Astrocyte (in vitro differentiated cells and primary cell): ENCODE data around the gene PGLYRP4. TPM values are rescaled to one million over a fixed set of nuclear protein-coding genes. Genes with fewer than 3 reads are reported as not detected.
"Not testable (repeated sequence)": the region's sequence is repeated elsewhere in the genome, so short reads cannot be mapped to it uniquely, and the experiment has no call there.

Experiments used
- DNase-seq: peaks from one replicate; pipeline ENCODE4 v3.0.0-alpha.2; 2010; ENCODE audit warnings: low read depth
- FAIRE-seq: peaks from 2 replicates; lab custom pipeline; 2011; peaks lifted over from hg19 to GRCh38; lab: Jason Lieb, UNC
- H2AFZ ChIP-seq: 2 replicates; pipeline ENCODE4 v1.6.0; 2012; ENCODE audit warnings: low read depth, low read length, inconsistent platforms
- H3K27ac ChIP-seq: 2 replicates; pipeline ENCODE4 v1.5.1; 2011; ENCODE audit warnings: low read depth, low read length, inconsistent platforms
- H3K27me3 ChIP-seq: 2 replicates; pipeline ENCODE4 v1.6.0; 2011; ENCODE audit warnings: low read length, inconsistent platforms; ENCODE audit not compliant: insufficient read depth
- H3K36me3 ChIP-seq: 2 replicates; pipeline ENCODE4 v1.5.1; 2011; ENCODE audit warnings: low read length, inconsistent platforms; ENCODE audit not compliant: insufficient read depth
- H3K4me1 ChIP-seq: 2 replicates; pipeline ENCODE4 v1.5.1; 2011; ENCODE audit warnings: low read length, inconsistent platforms; ENCODE audit not compliant: insufficient read depth
- H3K4me2 ChIP-seq: 2 replicates; pipeline ENCODE4 v1.6.0; 2012; ENCODE audit warnings: low read length, inconsistent platforms
- H3K4me3 ChIP-seq: 2 replicates; pipeline ENCODE4 v1.5.1; 2011; ENCODE audit warnings: low read depth, mild to moderate bottlenecking, low read length, inconsistent platforms; ENCODE audit not compliant: insufficient read depth
- H3K79me2 ChIP-seq: 2 replicates; pipeline ENCODE4 v1.6.0; 2012; ENCODE audit warnings: mild to moderate bottlenecking, low read length, inconsistent platforms; ENCODE audit not compliant: insufficient read depth
- H3K9ac ChIP-seq: 2 replicates; pipeline ENCODE4 v1.6.0; 2012; ENCODE audit warnings: mild to moderate bottlenecking, low read length, inconsistent platforms
- H3K9me3 ChIP-seq: 2 replicates; pipeline ENCODE4 v1.5.1; 2012; ENCODE audit warnings: low read depth, mild to moderate bottlenecking, low read length, inconsistent platforms; ENCODE audit not compliant: insufficient read depth
- H4K20me1 ChIP-seq: 2 replicates; pipeline ENCODE4 v1.6.0; 2012; ENCODE audit warnings: low read length, inconsistent platforms; ENCODE audit not compliant: insufficient read depth
- H3K27ac Mint-ChIP-seq: one replicate; pipeline ENCODE4 v1.8.0; 2021; ENCODE audit warnings: mild to moderate bottlenecking, mixed read lengths; ENCODE audit not compliant: unreplicated experiment
- H3K27me3 Mint-ChIP-seq: one replicate; pipeline ENCODE4 v1.8.0; 2021; ENCODE audit warnings: low read depth, mixed read lengths; ENCODE audit not compliant: unreplicated experiment
- H3K36me3 Mint-ChIP-seq: one replicate; pipeline ENCODE4 v1.8.0; 2021; ENCODE audit warnings: low read depth, mixed read lengths; ENCODE audit not compliant: unreplicated experiment
- H3K4me1 Mint-ChIP-seq: one replicate; pipeline ENCODE4 v1.8.0; 2021; ENCODE audit warnings: low read depth, mixed read lengths; ENCODE audit not compliant: unreplicated experiment
- H3K4me3 Mint-ChIP-seq: one replicate; pipeline ENCODE4 v1.8.0; 2021; ENCODE audit warnings: mild to moderate bottlenecking, moderate library complexity, mixed read lengths; ENCODE audit not compliant: unreplicated experiment
- H3K9me3 Mint-ChIP-seq: one replicate; pipeline ENCODE4 v1.8.0; 2021; ENCODE audit warnings: mild to moderate bottlenecking, mixed read lengths; ENCODE audit not compliant: unreplicated experiment
- CTCF ChIP-seq: IDR thresholded peaks from 2 replicates; pipeline ENCODE4 v1.5.1; 2011; ENCODE audit warnings: low read depth, mild to moderate bottlenecking, inconsistent platforms, low read length, moderate library complexity; ENCODE audit not compliant: insufficient read depth
- EZH2 ChIP-seq: IDR thresholded peaks from 2 replicates; pipeline ENCODE4 v1.6.1; 2012; ENCODE audit warnings: mild to moderate bottlenecking, low read length, inconsistent platforms; ENCODE audit not compliant: insufficient read depth
- total RNA-seq: library from RNA; stranded (reverse); gene quantifications from 2 replicates; pipeline ENCODE4 v1.2.1, GENCODE V29; 2021

The PGLYRP4 gene
- total RNA-seq, 1 donor from 2014 or later, result not detected

GRCh38 chr1:153316013-153316412 is 32.6 kb downstream of the PGLYRP4 start:
- not testable (repeated sequence) for H3K9ac ChIP-seq, H3K27me3 Mint-ChIP-seq, H2AFZ ChIP-seq, H4K20me1 ChIP-seq, H3K4me3 ChIP-seq, H3K4me3 Mint-ChIP-seq, H3K4me1 ChIP-seq, H3K36me3 Mint-ChIP-seq, H3K27ac ChIP-seq, H3K4me2 ChIP-seq, H3K79me2 ChIP-seq, FAIRE-seq, H3K4me1 Mint-ChIP-seq, H3K9me3 ChIP-seq, DNase-seq, H3K27ac Mint-ChIP-seq, H3K36me3 ChIP-seq, H3K27me3 ChIP-seq
- peaks cover 15% of the 10 kb centered on the region for H3K9me3 Mint-ChIP-seq

- H3K79me2 ChIP-seq, H3K27me3 Mint-ChIP-seq, DNase-seq, H3K4me2 ChIP-seq, H3K27ac ChIP-seq, H3K9me3 ChIP-seq, H2AFZ ChIP-seq, H3K27ac Mint-ChIP-seq, FAIRE-seq, H3K4me3 Mint-ChIP-seq, H3K9ac ChIP-seq, H4K20me1 ChIP-seq, H3K36me3 ChIP-seq, H3K4me3 ChIP-seq, H3K4me1 Mint-ChIP-seq, H3K36me3 Mint-ChIP-seq, H3K4me1 ChIP-seq, H3K27me3 ChIP-seq: not testable (repeated sequence)
- peaks cover 14% of the 10 kb centered on the region for H3K9me3 Mint-ChIP-seq
These were observed 34.3 kb downstream of the PGLYRP4 start for GRCh38 chr1:153314388-153314787.

- Histone ChIP-seq H3K27me3 (no peaks in the 10 kb centered on the region), H3K4me3 (no peak overlapping the region), H3K9ac (no peak overlapping the region), H3K9me3 (no peaks in the 10 kb centered on the region), H3K4me1 (no peaks in the 10 kb centered on the region), H3K27ac (no peak overlapping the region), H3K79me2 (no peaks in the 10 kb centered on the region), H3K36me3 (no peaks in the 10 kb centered on the region), H4K20me1 (no peaks in the 10 kb centered on the region), H2AFZ (no peak overlapping the region), H3K4me2 (no peak overlapping the region)
- H3K4me1 Mint-ChIP-seq, result no peaks in the 10 kb centered on the region
- peaks cover 9% of the 10 kb centered on the region for H3K9me3 Mint-ChIP-seq
- no peak for DNase-seq
- H3K4me3 Mint-ChIP-seq, result no peak overlapping the region
- H3K27me3 Mint-ChIP-seq, result peaks cover 7% of the 10 kb centered on the region
- no peak overlapping the region for H3K27ac Mint-ChIP-seq
- FAIRE-seq, result no peak
- no peaks in the 10 kb centered on the region for H3K36me3 Mint-ChIP-seq
- TF ChIP-seq CTCF (no peak), EZH2 (no peak)
These were observed 35.4 kb downstream of the PGLYRP4 start for GRCh38 chr1:153313288-153313687.
